ENCODE data around the gene TPM1.

TPM1 gene

DNA sequence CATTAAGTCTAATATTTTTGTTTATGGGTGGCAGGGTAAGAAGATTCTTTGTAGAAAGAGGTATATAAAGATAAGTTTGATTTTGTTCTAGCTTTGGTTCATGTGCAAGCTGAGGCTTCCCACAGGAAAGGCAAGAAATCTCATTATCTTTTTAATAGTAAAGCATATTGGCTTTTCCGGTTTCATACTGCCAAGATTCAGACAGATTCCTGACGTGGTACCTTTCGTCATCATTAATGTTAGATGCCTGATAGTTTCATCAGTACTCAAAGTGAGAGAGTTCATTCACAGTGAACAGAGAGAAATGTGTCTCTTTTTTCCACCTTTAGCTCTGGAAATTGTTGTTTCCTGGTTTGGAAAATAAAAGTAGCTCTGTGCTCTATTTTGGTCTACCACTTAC lies 16.5 kb downstream of the TPM1 start:
- no peak for DNase-seq

DNA sequence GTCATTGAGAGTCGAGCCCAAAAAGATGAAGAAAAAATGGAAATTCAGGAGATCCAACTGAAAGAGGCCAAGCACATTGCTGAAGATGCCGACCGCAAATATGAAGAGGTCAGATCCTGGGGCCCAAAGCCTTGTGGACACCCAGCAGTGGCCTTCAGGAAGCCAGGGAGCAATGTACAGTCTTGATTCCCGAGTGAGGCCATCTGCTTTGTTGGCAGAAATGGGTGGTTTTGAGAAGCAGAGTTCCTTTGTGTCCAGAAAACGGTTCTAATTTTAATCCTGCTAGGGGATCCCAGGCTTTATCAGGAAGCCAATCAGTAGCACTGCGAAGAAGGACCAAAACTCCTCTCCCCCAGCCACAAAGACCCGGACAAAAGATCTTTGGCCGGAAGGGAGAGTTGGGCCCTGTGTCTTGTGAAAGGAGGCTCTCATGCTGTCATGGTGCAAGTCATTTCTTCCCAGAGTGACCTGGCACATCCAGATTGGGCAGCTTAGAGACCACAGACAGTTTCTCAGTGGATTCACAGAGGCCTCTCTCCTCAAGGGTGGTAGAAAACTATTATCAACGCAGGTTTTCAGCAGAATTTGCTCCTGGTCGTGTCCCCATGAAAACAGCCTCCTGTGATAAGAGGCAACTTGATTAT lies 17.1 kb downstream of the TPM1 start:
- no peak for DNase-seq

DNA sequence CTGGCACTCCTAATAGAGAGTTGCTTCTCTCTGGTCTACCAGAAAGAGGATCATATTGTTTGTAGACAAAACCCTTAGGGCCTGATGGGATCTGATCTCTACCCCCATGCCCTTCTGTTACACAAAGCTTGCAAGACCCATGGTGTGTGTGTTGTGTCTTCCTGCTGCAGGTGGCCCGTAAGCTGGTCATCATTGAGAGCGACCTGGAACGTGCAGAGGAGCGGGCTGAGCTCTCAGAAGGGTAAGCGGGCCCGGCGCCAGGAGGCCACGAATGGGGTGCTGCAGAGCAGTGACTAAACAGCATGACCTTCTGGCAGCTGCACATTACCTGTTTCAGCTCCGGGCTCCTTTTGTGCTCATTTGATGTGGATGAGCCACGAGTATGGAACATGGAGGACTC lies 18.2 kb downstream of the TPM1 start:
- DNase-seq = no peak

DNA sequence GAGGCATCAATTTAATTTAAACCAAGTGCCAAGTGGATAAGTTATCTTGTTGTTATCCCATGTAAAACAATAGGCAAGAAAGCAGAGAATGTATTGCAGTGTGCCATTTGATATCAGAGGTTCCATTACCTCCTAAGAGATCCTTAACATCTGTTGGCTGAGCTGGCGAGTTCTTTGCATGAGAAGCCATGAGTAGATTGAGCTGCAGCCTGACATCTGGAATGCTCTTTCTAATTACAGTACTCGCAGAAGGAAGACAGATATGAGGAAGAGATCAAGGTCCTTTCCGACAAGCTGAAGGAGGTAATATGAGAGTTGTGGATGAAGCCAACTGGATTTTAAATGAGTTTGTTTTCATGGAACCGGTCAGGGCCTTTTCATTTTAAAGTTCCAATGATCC lies 19.4 kb downstream of the TPM1 start:
- no peak for DNase-seq

DNA sequence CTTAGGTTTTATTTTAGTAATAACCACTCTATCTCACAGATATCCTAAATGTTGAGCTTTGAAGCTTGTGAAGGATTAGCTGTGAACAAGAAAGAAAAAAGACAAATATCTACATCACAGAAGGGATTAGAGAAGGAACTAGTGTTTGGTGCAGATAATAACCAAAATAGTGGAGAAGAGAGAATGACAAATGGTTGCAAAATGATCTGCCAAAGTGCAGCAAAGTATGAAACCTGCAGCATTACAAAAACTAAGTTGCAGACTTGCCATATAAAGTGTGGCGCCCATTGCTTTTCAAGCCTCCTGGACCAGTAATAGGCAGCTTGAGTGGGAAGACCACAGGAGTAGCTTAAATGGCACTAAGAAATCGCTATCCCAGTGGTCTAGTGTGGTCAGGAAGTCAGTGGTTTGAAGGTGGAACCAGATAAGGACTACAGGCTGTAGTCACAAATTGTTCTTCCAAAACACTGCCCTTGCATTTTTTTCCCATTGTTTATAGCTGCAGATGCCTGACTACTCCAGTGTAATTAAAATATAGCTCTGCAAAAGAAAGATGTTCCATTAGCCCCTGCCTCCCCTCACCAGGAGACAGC lies 20.7 kb downstream of the TPM1 start:
- no peak for DNase-seq

DNA sequence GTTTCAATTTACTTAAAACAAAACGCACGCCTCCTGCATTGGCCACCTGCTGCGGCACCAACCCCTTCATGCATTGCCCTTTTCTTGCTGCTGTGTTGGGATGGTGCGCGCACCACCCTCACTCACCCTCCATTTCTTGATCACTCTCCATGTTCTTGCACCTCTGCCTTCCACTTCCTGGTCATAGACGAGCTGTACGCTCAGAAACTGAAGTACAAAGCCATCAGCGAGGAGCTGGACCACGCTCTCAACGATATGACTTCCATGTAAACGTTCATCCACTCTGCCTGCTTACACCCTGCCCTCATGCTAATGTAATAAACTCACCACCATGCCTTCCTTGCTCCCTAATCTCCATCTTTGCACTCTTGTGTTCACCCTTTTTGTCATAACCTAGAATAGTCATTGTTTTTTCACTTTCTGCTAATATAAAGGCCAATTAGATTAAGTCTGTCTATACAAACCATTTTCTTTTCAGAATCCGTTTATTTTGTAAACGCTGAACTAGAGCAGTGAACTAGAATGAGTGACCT lies 21.4 kb downstream of the TPM1 start:
- no peak for DNase-seq

DNA sequence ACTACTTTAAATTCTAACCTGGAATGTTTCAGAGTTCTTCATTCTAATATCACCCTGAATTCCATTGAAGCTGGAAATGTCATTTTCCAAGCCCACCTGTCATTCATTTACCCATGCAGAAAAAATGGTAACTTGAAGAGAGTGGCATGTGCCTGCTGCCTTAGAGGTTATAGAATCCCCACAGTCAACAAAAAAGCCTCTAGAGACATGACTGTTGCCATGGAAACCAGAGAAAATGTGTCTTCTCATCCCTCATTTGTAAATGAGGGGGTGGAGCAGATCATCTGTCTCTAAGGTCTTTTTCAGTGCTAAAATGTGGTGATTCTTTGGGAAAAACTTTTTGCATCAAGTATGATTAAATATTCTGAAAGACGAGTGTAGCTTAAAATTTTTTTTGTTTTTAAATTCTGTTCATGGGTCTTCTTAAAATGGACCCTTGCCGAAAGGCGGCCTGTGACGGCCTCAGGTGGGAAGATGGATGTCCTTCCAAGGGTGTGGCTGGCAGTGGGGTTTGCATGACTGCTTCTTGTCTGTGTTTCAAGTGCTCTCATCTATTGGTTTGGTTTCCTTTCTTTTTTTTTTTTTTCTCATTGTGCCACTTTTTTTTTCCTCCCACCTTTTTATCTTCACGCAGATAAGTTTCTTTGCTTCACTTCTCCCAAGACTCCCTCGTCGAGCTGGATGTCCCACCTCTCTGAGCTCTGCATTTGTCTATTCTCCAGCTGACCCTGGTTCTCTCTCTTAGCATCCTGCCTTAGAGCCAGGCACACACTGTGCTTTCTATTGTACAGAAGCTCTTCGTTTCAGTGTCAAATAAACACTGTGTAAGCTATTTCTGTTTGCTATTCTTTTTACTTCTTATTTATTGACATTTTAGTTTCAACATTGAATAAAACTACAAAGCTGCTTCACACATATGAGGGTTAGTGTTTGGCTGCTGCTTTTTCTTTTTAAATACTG lies 23.0 kb downstream of the TPM1 start:
- no peak for DNase-seq

DNA sequence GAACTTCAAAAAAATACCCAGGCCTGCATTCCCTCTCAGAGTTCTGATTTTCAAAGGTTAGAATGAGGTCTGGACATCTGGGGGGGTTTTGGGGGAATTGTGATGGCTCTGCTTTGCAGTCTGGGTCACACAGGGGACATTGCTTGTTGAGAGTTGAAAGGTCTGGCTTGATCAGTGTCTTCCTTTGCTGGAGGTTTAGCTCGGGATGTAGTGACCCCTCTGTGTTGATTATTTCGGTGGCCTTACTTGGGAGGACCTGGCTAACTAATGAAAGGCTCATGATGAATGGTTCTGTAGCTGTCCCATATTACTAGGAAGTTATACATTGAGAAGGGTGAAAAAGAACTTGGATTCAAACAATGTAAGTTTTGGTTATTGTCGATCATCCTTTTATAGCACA lies 23.7 kb downstream of the TPM1 start:
- DNase-seq = no peak

DNA sequence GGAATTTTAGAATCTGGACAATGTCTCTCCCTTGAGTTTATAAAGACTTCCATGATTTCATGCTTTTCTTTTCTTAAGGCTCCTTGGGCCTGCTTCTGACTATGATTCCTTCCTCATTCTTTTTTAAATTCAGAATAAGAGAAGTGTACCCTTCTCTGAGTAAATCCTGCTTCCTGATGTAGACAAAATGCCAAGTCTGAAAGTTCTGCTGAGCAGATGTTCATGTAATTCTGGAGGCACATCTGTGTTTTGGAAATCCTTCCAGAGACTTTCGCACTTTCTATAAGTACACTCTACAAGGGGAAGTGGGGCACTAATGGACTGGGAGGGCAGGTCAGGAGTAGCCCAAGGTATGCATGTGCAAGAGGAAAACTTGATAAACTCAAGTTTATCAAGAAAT lies 24.8 kb downstream of the TPM1 start:
- DNase-seq = no peak

DNA sequence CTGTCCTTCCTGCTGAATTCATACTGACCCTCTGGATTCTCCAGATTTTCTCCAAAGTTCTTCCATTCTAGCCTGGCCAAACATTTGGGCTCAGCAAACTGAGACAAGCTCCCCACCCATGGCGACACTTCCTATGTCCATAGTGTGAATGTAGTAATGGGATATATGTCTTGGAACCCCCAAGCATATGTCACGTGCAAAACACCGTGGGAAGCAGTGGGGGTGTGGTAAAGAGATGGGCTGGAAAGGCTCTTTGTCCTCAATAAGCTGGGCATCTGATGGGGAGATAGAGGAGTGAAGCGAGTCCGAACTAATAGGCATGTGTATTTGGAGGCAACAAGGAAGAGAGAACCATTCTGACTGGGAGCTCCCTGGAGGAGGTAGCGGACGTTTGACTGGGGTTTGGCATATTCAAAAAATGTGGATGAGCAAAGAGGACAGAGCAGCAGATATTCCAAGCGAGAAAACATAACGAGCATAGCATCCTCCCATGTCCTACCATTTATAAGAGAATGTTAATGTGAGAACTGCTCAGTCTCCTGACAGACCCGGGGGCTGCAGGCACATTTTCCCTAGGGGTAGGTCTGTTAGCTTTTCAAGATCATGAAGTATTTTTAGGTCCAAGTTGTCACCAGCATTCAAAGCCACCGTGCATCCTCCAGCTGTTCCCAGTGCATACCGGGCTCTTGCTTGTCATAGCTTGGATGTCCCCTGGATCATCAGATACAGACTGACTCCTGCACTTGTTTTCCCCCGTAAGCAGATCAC lies 25.6 kb downstream of the TPM1 start:
- DNase-seq = no peak

DNA sequence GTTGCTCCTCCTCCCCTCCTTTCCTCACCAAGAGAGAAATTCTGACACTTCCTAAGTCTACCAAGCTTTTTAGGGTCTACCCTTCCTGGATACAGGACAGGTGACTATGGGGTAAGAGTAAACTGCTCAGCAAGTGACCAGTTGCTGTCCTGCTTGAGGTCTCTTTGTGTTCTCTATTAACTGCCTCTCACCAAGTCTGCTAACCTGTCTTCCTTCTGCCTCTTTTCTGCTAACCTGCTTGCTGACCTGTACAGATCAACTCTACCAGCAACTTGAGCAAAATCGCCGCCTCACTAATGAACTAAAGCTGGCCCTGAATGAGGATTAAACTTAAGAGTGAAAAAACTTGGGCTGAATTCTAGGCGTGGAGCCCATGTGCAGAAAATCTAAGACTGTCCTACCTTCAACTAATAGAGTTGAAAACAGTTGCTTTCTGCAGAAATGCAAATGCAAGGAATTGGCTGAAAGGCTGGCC lies 27.1 kb downstream of the TPM1 start:
- no peak for DNase-seq

DNA sequence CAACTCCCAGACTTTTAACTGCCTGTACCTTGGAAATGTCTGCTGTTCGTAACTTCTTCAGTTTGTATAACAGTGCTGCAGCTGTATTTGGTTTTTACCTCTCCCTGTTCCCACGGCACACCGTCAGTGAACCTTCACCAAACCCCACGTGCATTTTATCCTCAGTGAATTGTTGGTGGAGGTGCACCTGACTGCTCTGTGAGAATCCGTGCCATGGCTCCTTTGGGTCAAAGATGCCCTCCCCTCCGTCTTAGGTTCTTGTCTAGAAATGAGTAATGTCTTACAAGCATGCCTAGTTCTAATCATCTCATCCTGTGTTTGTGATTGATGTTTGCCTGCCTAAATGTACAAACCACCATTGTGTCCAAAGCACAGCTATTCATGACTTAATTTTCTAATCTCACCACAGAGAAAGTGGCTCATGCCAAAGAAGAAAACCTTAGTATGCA lies 28.2 kb downstream of the TPM1 start:
- DNase-seq = no peak

DNA sequence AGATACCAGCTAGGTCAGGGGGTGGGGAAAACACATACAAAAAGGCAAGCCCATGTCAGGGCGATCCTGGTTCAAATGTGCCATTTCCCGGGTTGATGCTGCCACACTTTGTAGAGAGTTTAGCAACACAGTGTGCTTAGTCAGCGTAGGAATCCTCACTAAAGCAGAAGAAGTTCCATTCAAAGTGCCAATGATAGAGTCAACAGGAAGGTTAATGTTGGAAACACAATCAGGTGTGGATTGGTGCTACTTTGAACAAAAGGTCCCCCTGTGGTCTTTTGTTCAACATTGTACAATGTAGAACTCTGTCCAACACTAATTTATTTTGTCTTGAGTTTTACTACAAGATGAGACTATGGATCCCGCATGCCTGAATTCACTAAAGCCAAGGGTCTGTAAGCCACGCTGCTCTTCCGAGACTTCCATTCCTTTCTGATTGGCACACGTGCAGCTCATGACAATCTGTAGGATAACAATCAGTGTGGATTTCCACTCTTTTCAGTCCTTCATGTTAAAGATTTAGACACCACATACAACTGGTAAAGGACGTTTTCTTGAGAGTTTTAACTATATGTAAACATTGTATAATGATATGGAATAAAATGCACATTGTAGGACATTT lies 28.9 kb downstream of the TPM1 start:
- no peak for DNase-seq

DNA sequence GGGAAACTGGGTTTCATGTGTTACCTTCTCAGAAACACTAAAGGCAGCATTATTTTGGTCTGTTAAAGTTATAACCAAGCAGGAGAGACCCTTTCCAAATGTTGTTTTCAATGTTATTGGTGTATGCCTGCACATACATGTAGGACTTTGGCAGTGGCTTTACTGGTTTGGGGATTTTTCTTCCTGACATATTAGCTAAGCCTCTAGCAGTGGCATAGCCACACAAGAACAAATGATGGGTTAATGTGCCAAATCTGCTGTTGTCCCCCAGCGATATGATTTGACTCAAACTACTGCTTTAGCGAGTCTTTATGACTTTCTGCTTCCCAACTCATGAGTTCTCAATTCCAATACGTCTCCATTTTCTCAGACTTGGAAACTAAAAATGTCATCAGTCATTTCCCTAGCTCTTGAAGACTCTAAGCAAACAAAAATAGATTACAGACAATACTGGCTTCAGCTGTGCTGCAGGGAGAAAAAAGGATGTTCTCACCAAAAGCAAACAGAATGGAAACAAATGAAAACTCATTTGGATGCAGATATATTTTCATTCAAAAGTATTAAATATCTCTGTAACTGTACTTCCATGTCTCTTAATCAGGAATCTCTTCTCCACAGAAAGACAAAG lies 29.6 kb downstream of the TPM1 start:
- DNase-seq = no peak

DNA sequence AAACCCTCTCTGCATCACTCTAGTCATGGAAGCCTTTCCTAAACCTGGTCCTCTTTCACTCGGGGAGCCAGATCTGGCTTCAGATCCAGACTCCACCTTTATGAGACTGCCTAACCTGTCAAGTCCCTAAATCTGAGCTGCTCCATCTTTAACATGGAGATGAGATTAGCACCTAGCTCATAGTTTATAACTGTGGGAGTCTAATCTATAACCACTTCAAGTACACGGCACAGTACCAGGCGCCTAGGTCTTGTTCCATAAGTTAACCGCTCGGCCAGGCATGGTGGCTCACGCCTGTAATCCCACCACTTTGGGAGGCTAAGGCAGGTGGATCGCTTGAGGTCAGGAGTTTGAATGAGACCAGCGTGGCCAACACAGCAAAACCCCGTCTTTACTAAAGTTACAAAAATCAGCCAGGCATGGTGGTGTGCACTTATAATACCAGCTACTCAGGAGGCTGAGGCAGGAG lies 30.3 kb downstream of the TPM1 start:
- DNase-seq = no peak

DNA sequence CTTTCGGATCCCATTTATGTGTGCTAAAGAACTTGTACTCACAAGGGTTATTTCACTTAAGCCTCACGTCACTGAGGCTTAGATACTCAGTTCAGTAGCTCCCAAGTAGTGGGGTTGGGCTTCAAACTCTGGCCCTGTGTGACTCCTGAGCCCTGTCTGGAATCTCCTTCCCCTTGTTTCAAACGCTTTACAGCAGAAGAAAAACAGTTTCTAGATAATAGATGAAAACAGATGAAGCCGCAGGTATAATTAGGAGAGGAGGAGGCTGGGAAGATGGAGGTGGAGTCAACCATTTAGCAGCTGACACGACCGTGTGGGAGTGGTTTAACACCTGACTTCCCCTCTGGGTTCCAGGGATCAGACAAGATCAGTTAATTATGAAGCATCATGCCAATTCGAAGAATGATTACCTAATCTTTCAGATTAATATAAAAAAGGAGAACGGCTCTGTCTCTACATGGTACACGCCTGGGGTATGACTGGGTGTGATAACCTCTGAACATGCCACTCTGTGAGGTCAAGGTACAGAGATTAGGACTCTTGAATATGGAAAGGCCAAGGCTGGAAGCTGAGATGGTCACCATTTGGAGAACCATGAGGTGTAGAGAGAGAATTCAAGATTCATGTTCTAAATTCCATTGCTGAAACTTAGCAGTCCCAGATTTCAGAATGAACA lies 31.1 kb downstream of the TPM1 start:
- DNase-seq = no peak

DNA sequence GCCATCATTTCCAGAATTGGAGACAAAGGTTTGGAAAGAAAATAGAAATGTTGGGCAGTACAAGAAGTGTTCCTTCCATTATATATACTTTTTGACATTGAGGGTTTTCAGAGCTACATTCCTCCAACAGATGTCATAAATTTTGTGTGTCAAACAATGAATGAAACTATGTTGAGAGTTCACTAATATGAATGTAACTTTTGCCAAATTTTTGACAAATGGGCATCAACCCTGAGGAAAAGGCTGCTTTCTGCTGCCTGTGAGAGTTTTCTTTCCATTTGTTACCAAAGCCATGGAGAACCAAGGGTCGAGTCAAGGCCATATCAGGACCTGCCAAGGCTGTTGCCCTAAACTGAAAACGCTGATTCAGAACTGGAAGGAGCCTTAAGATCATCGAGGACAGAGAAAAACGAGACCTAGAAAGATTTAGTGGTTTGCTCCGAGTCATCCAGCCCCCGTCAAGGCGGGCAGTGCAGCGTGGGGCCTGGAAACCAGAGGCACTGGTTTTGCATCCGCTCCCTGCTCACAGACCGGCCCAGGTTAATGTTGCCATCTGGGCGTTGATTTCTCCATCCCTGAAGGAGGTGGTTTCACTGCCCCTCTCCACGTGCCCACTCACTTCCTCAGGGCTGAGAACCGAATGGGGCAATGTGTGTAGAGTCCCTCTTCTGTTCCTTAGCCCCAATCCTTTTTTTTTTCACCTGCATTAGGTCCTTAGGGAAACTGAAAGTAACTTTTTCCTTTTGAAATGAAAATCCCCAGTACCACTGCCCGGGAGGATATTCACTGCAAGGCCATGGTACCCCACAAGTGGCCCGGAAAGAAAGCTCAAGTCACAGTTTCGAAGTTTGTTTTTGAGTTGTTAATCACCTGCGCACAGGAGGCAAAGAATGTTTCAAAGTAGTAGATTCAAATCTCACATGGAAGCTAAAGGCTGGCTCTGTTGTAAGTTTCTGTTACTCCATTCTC lies 32.8 kb downstream of the TPM1 start:
- DNase-seq = no peak

DNA sequence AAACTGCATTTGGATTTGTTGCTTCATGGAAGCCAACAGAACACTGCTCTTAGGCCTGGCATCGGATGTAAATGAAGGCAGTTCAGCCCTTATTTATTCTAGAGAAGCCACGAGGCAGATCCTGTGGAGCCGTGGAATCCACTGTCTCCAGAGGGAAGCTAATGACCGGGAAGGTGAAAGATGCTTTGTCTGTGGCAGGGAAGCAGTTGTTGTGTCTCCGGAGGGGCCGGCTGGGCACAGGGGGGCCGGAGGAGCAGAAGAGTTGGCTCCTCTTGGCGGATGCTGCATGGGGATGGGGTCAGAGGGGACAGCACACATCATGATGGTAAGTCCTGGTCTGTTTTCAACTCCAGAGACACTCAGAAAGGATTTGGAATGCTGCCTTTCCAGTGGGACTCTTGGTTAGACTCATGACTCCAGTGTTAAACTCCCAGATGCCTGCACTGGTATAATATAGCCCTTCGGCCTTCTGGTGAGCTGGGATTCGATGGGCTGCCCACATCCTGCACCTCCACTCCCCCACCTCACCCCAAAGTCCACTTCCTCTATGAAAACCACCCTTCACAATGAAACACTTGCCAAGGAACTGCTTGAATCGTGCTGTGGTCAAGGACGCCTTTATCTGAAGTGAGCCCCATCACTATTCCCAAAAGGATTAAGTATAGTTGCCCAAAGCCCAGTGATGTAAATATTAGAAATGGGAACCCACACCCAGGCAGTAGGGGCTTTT lies 33.6 kb downstream of the TPM1 start:
- DNase-seq = no peak

DNA sequence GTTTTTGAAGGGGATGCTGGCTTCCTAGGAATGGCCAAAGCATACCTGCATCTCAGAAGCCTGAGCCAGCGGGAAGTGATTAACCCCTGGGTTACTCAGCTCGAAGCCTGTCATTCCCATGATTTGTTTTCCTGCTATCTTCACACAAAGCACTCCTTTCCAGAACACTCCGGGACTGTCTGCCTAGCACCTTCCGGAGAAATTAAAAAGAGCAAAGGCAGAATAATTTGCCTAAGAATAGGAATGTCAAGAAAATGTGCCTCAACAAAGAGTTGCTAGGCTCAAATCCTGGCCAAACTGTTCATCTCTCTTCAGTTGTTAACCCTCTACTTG lies 34.1 kb downstream of the TPM1 start:
- DNase-seq = no peak

Measured in CD4-positive, alpha-beta T cell treated with Interleukin-4 for 4 hours (primary cell).